ENCODE results near the gene THAP4.
A peak's percentile ranks its signal among the peaks of the same experiment; 100 is the strongest.

Gene THAP4, protein sequence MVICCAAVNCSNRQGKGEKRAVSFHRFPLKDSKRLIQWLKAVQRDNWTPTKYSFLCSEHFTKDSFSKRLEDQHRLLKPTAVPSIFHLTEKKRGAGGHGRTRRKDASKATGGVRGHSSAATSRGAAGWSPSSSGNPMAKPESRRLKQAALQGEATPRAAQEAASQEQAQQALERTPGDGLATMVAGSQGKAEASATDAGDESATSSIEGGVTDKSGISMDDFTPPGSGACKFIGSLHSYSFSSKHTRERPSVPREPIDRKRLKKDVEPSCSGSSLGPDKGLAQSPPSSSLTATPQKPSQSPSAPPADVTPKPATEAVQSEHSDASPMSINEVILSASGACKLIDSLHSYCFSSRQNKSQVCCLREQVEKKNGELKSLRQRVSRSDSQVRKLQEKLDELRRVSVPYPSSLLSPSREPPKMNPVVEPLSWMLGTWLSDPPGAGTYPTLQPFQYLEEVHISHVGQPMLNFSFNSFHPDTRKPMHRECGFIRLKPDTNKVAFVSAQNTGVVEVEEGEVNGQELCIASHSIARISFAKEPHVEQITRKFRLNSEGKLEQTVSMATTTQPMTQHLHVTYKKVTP

DNA sequence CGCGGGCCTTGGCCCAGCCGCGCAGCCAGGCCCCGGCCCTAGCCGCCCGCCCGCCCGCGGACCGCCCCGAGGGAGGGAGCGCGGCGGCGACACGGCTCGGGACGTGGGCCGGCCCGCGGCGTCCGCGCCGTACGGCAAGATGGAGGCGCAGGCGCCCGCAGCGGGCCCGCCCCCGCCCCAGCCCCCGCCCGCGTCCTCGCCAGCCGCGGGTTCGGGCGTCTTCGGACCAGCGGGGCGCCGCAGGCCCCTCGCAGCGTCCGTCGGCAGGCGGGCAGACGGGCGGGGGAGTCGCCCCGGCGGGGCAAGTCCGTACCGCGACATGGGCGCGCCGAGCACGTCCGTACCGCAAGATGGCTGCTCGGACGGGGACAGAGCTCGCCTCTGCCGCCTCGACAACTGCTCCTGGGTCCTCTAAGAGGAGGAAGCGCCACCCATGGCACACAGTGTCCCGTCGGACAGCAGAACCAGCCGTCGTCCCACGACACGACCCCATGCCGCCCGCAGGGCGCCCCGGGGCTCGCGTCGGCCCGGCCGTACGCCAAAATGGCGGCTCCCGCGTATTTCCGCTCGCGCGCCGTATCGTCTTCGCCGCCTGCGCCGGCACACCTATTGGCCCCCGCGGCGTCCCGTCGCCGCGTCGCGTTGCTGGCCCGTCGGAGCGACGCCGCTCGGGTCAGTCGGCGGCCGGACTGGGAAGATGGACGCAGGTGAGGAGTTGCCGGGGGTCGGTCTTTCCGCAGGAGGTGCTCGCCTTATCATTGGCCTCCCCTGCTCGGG, at the start of gene THAP4, which contains the start of gene ATG4B:
TSS of gene THAP4 (minus strand) at position 141 of the 777 bp plus-strand sequence. CDS start 141 bp downstream, outside the sequence.
TSS of gene ATG4B (plus strand) at position 676 of the 777 bp plus-strand sequence. CDS start at position 698, 22 bp downstream.
- peak; percentile 84 for DNase-seq

DNA sequence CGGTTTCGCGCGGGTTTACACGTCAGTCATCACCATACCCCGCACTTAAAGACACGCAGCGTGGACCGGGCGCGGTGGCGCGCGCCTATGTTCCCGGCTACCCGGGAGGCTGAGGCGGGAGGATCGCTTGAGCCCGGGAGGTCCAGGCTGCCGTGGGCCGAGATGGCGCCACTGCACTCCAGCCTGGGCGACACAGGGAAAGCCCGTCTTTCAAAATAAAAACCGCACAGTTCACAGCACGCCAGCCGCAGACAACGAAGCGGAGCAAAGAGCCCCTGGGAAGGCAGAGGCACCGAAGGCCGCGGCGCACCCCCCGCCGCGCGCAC, 49.3 kb upstream of the THAP4 start:
- no peak for DNase-seq

DNA sequence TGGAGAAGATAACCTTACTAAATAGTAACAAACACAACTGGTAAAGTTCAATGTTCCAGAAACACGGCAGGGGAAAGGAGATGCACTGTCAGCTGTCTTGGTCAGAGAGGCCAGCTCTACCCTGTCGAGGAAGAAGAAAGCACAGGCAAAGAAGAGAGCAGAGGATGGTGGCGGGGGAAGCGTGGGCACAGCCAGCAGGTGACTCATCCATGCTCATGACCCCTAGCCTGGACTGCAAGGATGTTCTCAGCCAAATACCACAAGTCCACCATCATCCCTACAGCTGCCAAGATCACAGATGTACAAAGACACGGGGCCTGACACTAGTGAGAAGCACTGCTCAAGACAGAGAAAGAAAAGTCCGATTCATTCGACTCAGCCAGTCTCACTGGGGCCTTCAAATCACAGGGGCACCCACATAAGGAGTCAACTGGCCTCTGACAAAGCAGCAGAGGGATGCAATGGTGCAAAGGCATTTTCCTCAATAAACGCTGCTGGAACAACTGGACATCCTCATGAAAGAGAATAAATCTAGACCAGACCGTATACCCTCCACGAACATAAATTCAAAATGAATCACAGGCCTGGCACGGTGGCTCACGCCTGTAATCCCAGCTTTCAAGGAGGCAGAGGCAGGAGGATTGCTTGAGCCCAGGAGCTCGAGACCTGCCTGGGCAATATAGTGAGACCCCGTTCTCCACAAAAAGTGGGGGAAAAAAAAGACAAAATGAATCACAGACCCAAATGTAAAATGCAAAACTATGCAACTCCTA, 44.1 kb upstream of the THAP4 start:
- no peak for DNase-seq

DNA sequence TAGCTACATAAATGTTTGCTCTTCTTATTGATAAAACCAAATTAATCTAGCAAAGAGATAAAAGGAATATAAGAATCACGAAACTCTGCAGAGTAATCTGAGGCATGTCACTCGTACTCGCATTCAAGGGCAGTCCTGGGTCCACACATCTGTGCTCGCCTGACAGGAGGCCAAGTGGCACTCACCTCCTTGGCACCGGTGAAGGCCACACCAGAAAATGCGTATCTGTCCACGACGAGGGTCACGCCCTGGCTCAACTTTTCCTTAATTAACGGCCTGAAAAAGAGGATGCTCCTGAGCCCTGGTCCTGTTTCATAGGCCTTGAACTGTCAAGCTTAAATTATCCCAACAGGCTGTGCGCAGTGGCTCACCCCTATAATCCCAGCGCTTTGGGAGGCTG, 43.1 kb upstream of the THAP4 start:
- DNase-seq = no peak

DNA sequence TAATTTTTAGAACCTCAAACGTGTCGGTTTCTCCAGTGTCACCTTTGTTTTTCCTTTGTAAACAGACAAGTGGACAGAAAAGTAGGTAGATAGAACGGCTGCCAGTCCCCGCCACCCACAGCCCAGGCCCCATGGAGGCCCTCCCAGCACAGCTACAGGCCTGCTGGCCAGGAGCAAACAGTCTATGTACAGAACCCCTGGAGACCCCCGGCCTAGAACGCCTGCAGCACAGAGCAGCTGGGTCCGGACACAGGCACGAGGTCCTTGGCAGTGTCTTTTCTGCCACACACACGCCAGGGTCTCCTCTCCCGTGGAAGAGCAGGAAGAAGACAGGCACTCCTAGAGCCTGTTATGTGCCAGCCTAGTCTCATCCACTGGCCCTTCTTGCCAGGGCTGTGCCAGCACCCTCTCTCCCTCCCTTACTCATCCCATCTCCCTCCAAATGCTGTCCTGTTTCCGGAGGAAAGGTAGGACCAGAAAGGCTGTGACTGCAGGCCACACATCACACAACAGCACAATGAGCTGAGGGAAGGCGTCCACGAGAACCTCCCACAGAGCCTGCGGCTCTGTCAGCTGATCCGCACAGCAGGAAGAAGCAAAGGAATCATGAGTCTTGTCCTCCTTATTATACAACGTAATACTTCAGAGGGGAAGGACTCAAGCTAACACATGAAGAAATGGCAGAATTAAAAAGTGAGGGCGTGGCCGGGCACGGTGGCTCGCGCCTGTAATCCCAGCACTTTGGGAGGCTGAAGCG, 42.0 kb upstream of the THAP4 start:
- DNase-seq = no peak

DNA sequence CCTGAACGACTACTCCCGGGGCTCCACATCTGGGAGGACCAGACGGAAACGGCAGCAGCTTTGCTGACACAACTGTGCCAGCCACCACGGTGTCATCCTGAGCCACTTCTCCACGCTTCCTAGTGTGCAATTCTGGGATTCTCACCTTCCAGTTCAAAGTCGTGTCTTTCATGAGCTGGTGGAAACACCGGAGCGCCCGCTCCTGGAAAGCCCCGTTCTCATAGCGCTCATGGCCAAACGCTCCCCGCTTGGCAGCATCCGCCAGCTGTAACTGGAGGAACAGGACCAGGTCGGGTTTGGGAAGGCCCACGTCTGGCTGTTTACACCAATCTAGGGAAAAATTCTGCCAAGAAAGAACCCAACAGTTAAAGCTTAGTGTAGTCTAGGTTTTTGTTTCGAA, 41.3 kb upstream of the THAP4 start:
- no peak for DNase-seq

DNA sequence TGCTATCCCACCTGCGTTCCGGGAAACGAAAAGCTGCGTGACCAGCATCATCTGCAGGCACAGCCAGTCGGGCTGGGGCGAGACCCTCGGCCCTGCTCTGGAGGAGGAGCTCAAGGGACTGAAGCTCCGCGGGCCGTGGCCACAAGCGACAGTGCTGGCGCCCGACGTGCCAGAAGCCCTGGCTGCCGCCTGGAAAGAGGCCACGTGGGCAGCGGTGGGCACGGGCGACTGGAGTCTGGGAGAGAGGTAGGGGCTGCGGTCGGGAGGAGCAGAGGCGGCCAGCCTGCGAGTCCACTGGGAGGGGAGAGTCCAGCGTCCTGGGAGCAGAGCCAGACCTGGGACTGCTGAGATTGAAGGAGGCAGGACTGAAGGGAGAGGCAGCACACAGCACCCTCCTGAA, 40.4 kb upstream of the THAP4 start:
- DNase-seq = no peak

DNA sequence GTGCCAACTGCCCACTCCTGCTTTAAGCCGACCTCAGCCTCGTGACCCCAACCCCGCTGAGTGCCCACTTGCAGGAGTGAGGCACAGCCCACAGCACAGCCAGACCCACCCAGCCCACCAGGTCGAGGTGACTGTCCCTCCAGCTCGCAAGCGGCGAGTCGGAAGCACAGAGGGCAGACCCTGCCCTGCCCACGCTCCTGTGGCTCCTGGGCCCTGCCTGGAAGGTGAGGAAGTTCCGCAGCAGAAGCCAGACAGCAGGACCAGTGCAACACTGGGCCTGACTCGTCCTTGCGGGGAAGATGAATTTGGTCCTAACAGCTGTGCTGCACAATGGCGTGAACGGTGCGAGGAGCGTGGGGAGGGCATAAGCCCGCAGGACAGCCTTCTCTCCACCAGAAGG, 39.7 kb upstream of the THAP4 start:
- no peak for DNase-seq

DNA sequence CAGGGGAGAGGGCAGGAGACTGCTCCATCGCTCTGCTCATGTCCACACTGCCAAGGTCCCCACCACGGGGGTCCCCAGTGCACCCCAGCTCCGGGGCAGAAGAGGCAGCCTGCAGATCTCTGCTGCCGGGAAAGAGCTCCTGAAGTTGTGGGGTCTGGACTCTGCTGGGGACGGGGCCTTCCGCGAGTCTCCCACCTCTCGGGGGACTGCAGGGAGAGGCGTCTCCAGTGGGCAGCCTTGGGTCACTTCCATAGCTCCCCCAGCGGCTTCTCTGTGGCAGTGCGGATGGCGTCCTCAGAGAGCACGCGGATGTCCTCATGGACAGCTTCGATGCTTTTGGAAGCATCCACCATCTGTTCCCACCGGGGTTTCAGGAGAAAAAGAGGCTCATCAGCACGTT, 38.9 kb upstream of the THAP4 start:
- DNase-seq = no peak

DNA sequence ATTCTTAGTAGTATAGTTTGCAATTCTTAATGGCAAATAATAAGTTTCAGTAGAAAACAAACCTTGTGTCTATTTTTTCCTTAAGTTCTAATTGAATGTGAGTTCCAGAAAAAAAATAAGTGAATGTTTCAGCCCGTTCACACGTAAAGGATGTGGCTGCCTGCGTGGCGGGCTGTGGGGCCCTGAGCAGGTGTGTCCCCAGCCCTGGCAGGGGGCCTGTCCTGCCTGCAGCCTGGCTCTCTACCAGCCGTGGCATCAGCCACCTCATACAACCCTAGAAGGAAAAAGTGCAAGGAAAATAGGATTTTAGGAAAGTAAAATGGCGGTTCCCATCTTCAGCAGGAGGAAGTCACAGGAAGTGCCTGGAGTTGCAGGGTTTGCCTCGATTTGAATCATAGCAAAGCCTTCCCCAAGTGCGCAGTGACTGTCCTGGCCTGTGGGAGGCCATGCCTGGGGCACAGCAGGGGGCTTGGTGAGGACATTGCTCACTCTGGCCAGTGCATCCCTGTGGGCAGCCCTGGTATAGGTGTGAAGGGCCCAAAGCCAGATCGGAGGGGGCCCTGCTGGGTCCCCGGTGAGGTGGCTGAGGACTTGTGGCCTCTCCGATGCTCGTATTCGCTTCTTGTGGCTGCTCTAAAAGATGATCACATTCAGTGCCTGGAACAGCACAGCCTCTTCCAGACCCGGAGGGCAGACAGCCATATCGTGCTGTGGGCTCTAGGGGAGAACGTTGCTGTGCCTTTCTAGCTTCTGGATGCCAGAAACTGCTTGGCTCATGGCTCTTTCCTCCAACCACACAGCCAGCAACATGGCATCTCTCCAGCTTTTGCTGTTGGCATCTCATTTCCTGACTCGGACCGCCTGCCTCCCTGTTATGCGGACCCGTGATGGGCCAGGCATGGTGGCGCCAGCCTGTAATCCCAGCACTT, 37.1 kb upstream of the THAP4 start:
- DNase-seq = no peak

DNA sequence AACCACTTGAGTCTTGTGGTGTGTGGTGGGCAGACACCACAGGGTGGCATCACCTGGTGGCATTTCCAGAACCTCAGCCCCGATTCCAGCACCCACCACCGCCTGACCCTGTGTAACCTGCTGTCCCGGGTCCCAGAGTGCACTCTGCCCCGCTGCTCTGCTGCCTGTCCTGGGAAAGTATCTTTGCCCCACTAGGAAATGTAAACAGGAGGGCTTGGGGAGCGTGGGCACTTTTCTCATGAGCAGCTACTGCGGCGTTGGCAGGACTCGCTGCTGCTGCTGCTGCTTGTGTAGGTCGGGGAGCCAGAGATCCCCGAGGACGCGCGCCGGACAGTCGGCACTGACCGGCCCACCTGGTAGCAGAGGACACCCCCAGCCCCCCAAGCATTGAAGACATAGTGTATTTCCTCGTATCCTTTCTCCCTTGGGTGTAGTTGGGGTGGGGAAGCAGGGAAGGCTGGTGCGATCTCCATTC, 36.3 kb upstream of the THAP4 start:
- no peak for DNase-seq

DNA sequence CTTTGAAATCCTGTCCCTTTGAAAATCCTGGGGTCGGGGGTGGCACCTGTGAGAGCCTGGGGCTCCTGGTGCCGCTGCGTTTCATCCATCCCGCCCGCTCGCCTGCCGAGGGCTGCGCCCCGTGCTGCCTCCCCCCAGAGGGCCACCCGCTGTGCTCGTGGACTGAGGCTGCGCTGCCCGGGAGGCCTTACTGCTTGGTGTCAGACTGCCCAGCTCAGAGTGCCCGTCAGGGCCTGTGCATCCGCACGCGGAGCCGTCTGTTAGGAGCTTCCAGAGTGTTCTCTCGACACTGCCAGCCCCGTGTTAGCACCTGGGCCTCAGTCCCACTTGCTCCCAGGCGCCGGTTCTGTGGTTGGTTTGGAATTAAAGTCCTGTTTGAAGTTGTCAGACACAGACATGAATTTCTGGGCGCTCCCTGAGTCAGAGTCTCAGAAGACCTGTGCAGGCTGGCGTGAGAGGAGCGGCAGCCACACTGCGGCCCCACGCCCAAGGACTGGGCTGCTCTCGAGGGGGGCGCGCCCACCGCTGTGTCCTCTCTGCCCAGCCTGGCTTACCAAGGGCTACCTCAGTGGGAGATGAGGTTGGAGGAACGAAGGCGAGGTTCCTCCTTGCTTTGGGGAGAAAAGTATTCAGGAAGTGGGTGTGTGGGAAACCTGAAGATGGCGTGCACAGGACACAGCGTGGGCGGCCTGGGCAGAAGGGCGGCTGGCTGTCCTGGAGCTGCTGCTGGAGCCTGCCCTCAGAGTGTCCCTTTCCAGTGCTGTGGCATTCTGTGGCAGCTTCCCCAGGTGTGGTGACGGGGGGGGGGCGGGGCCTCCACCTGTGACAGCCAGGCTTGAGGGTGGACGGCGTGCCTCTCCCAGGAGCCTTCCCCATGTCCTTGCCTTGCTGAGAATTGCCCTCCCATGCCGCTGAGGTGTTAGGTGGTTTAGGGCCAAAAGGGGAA, 35.6 kb upstream of the THAP4 start:
- DNase-seq = no peak

DNA sequence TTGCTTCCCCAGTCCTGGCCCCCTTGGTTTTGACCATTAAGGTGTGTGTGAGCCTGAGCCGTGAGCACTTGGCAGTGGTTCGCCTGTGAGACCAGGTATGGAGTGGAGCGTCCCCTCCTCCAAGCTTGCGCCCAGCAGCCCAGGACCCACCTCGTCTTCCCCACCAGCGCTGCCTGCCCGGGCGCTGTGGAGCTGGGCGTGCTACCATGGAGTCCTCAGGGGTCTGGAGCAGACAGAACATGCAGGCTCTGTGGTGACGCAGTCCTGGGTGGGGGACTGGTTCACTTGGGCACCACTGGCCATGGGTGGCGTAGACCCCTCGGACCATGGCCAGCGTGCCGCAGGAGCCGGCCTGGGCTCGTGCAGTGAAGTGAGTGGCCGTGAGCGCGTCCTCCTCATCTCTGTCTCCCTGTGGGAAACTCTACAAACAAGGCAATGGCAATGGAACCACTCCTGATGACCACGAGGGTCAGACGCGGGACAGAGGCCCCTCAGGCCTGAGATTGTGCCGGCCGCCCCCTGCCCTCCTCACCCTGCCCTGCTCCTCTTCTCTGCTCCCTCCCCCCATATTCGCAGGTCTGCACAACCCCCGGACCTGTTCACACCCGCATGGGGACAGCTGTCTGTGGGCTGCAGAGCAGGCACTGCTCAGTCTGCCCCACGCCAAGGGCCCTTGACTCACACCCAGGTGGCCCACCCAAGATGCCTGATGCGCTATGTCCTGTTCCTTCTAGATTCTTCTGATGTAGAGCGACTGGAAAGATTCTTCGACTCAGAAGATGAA, 34.7 kb upstream of the THAP4 start:
- DNase-seq = no peak

DNA sequence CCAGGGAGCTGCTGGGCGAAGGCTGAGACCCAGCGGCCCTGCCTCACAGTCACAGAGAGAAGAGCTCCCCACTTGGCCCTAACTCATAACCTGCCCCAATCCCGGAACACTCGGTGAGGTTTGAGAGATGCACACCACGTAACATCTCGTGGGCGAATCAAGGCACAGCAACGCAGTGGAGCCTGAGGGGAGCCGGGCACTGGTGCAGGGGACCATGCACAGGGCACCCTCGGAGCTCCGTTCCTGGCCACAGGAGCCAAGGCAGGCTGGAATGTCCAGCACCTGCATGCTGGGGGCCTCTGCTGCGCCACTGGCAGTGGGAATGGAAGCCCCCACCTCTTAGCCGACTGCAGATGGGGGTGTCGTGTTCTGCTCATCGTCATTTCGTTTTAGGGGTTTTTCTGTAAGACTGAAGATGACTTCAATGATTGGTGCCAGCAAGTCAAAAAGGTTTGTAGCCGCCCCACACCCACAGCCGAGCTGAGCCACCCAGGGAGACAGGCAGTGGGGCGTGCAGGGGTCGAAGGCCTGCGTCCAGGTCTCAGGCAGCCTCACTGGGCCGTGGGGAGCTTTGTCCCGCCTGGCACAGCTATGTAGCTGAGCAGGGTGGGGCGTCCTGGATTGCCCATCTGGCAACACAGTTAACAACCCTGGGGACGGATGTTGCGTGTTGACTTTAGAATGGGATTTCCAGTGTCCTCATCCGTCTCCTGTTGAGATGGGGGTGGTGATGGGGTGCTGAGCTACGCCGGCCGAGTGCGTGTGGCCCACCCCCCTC, 33.6 kb upstream of the THAP4 start:
- no peak for DNase-seq

DNA sequence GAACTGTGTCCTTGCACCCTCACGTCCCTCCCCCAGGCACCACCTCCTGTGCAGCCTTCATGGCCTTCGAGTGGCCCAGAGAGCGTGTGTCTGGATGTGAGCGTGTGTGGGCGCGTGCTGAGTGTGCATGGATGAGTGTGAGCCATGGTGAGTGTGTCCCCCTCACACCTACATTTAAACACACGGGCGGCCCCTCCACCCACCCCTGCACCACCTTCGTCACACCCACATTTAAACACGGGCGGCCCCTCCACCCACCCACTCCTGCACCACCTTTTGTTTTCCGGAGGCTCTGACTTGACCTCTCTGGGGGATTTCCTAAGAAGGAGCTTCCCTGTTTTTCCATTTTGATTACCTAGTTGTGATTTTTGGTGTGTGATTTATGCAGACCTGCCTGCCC, 31.9 kb upstream of the THAP4 start:
- no peak for DNase-seq

DNA sequence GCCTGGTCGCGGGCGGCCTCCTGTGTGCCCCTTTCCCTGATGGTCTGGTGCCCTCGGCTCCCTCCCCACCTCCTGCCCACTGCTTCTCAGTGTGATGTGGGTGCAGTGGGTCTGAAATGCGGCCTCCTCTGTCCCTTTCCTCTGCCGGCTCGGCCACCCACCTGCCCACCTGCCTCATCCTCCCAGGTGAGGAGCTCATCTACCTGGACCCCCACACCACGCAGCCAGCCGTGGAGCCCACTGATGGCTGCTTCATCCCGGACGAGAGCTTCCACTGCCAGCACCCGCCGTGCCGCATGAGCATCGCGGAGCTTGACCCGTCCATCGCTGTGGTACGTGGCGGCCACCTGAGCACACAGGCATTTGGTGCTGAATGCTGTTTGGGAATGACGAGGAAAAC, 31.4 kb upstream of the THAP4 start:
- no peak for DNase-seq

DNA sequence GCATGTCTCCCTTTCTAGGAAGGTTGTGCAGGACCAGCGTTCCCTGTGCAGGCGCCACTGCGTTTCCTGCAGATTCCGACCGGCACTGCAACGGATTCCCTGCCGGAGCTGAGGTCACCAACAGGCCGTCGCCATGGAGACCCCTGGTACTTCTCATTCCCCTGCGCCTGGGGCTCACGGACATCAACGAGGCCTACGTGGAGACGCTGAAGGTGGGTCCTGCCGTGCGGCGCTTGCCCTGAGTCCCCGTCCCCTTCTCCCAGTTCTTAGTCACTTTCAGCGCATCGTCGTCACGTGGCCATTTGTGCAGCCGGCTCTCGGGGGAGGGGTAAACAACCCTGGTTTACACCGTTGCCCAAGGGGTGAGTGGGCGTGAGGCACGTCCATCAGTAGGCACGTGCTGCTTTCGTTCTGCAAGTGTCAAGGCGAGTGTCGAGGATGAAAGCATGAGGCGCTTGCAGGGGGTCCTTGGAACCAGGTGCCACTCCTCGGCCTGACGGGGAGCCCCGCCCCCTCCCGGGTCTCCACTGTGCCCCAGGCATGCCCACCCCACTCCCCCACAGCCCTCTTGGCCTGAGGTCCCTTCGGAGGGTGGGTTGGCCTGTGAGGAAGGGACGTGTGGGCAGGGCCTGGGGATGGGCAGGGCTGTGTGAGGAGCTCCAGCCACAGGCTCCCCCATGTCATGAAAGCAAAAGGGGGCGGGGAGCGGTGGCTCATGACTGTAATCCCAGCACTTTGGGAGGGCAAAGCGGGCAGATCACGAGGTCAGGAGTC, 29.9 kb upstream of the THAP4 start:
- DNase-seq = no peak
